BJ (cell line): Measurements from ENCODE around the gene NRAP. TPM values are rescaled to one million over a fixed set of nuclear protein-coding genes. Genes with fewer than 3 reads are reported as not detected.

Source experiments
- CTCF ChIA-PET: fragments of 350-600 bp; formaldehyde crosslinking; extraction: SDS; loops from one replicate; lab custom pipeline; 2021; ENCODE audit warnings: antibody characterized with exemption, inconsistent platforms; lab: Yijun Ruan, JAX
- POLR2A ChIA-PET: fragments of 300-600 bp; sonication (Branson Sonifier 250); formaldehyde crosslinking; extraction: SDS; loops from one replicate; lab custom pipeline; 2021; ENCODE audit warnings: antibody characterized with exemption; lab: Charles Lee
- DNase-seq: peaks from one replicate; pipeline ENCODE4 v3.0.0-alpha.2; 2011; ENCODE audit warnings: low read depth
- H3K27me3 ChIP-seq: 2 replicates; pipeline ENCODE4 v1.6.0; 2011; ENCODE audit warnings: low read length; ENCODE audit not compliant: control insufficient read depth, insufficient read depth
- H3K36me3 ChIP-seq: 2 replicates; pipeline ENCODE4 v1.5.1; 2011; ENCODE audit warnings: low read length; ENCODE audit not compliant: control insufficient read depth, insufficient read depth
- H3K4me3 ChIP-seq: 2 replicates; pipeline ENCODE4 v1.5.1; 2011; ENCODE audit warnings: low read depth, mild to moderate bottlenecking, control low read depth, low read length
- polyA plus RNA-seq: library from polyadenylated mRNA; depleted of rRNA; stranded (reverse); fragments of >200 nt; gene quantifications from 2 replicates; pipeline ENCODE4 v1.2.3, GENCODE V29; 2011
- TF ChIP-seq, protein P1 (sequence below): IDR thresholded peaks from 2 replicates; pipeline ENCODE4 v1.5.1; 2011; ENCODE audit warnings: low read depth, mild to moderate bottlenecking, control low read depth, inconsistent platforms, low read length, moderate library complexity; ENCODE audit not compliant: insufficient read depth

Gene NRAP
- polyA plus RNA-seq, 1 experiment = not detected

DNA sequence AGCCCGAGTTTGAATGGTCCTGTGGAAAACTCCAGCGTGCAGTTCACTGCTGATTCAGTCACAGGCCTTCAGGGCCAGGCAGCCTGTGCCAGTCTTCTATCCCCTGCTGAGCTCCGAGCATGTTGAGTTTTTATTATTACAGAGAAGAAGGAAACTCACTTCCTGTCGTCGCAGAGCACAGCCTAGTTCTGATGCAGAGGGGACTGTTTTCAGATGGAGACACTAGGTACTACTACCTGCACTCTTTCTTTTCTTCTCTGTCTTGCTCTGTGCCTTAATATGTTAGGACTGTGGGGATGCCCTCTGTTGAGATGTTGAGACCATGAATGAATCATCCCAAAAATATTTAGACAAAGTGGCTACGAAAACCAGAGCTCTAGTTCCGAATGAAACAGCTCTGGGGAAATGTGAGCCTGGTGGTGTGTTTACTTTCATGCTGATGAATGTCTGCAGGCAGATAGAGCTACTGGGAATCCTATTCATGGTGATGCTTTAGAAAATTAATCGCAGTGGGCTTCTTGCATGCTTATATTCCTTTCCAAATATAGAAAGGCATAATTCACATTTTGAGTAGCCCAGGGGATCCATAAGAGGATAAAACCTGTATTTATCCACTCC lies 45.5 kb upstream of the NRAP start:
- peak; percentile 27 for DNase-seq
- Histone ChIP-seq H3K27me3 (no peaks in the 10 kb centered on the region), H3K4me3 (no peak overlapping the region), H3K36me3 (no peaks in the 10 kb centered on the region)
- ChIA-PET POLR2A (no interaction called here), CTCF (interaction anchor here (1.9 kb wide), 1 partner anchor 30 kb away, joined by 5 read pairs; the partner anchor contains the start of gene CASP7)
- TF ChIP-seq, protein P1, sequence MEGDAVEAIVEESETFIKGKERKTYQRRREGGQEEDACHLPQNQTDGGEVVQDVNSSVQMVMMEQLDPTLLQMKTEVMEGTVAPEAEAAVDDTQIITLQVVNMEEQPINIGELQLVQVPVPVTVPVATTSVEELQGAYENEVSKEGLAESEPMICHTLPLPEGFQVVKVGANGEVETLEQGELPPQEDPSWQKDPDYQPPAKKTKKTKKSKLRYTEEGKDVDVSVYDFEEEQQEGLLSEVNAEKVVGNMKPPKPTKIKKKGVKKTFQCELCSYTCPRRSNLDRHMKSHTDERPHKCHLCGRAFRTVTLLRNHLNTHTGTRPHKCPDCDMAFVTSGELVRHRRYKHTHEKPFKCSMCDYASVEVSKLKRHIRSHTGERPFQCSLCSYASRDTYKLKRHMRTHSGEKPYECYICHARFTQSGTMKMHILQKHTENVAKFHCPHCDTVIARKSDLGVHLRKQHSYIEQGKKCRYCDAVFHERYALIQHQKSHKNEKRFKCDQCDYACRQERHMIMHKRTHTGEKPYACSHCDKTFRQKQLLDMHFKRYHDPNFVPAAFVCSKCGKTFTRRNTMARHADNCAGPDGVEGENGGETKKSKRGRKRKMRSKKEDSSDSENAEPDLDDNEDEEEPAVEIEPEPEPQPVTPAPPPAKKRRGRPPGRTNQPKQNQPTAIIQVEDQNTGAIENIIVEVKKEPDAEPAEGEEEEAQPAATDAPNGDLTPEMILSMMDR = no peak

DNA sequence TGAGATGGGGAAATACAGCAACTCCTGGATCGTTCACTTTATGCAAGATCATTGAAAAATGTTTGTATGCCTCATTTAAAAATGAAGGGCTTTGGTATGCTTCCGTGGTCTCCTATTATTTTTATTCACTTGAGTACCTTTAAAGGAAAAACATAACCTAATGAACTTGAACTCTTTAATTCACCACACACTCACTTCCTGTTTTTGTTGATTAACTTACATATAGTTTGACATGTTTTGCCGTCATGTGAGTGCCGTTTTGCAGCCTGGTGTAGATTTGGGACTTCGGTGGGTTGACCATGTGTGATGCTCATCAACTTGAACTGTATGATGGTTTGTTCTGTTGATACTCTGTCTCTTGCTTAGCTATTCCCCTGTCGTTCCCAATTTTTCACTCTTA lies 44.8 kb upstream of the NRAP start:
- ChIA-PET CTCF (interaction anchor here (1.3 to 1.9 kb wide), 2 partner anchors 30 to 394 kb away, joined by 5 read pairs; partner anchors contain the start of gene CASP7), POLR2A (no interaction called here)
- DNase-seq = no peak

DNA sequence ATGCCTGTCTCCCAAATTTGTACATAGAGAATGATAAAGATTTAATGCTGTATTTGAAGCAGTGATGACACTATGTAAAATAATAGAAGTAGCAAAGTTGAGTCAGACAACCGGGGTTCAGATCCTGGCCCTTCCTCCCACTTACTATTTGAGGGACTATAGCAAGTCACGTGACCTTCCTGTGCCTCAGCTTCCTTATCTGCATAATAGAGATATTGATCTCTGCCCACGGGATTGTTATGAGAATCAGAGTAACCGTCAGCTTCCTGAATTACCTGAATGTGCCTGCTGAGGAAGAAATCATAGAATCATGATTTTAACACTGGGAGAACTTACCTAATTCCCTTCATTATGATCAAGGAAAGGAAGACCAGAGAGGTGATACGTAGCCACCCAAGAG lies 42.8 kb upstream of the NRAP start:
- H3K27me3 ChIP-seq = no peaks in the 10 kb centered on the region
- DNase-seq = no peak
- CTCF ChIA-PET = interaction anchor here (1.0 to 2.6 kb wide), 5 partner anchors 8 to 399 kb away, joined by 3 to 10 read pairs (median 3); partner anchors contain the start of gene CASP7
- H3K36me3 ChIP-seq = 0 out of 2 replicates have a peak, but pooled peaks cover 1% of the 10 kb centered on the region
- TF ChIP-seq, protein P1 = no peak
- POLR2A ChIA-PET = no interaction called here
- H3K4me3 ChIP-seq = no peak overlapping the region

More for the DNA sequence above, 44.8 kb upstream of the NRAP start:
- H3K4me3 ChIP-seq = no peak overlapping the region
- TF ChIP-seq, protein P1 = no peak
- no peaks in the 10 kb centered on the region for H3K27me3 ChIP-seq
- H3K36me3 ChIP-seq = no peaks in the 10 kb centered on the region

DNA sequence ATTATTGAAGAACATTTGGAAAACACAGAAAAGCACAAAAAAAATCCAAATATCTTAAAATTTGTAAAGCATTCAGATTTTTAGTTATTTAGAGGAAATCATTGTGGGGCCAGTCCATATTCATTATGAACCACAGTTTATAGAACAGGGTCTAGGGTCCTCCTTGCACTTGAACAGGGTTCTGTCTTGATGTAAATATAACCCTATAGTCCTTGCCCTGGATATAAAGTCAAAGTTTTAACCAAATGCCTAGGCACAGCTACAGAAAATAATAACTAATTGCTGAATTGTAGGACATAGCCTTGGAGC lies 41.5 kb upstream of the NRAP start:
- Histone ChIP-seq H3K36me3 (peaks cover 4% of the 10 kb centered on the region), H3K27me3 (no peaks in the 10 kb centered on the region), H3K4me3 (no peak overlapping the region)
- TF ChIP-seq, protein P1 = no peak
- ChIA-PET POLR2A (no interaction called here), CTCF (interaction anchor here (0.7 to 2.6 kb wide), 13 partner anchors 8 to 409 kb away, joined by 3 to 10 read pairs (median 5); partner anchors contain the start of gene CASP7)
- DNase-seq = no peak

DNA sequence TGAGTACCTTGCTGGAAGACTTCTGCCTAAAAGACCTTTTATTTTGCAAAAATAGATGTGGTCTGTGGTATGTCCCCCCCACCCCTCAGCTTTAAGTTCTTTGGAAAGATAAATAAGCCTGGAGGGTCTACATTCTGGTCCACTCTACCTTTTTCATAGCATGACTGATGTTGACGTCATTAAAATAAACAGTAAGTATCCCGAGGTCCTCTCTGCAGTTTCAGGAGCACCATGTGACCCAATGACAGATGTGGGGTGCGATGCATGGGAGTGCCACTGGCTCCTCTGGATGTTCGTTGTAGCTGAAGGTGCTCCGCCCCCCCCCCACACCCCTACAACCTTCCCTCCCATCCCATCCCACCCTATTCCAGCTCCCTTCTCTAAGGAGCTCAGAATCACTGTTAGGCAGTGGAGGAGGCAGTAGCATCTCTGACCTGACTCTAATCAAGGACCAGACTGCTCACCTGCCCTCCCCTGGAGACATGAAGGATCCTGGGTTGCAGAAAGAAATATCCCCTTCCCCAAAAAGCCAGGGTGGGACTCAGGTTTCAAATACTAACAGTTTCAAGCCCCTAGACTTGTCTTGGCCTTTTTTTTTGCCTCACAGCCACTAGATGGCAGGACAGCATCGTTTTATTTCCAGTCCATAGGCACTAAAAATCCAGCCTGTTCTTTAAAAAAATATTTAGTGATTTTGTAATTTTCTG lies 40.9 kb upstream of the NRAP start:
- no peak for DNase-seq
- H3K4me3 ChIP-seq = no peak overlapping the region
- H3K27me3 ChIP-seq = no peaks in the 10 kb centered on the region
- H3K36me3 ChIP-seq = peaks cover 4% of the 10 kb centered on the region
- ChIA-PET CTCF (interaction anchor here (0.7 to 2.6 kb wide), 17 partner anchors 9 to 409 kb away, joined by 3 to 10 read pairs (median 4); partner anchors contain the start of gene CASP7), POLR2A (no interaction called here)
- TF ChIP-seq, protein P1 = peak; percentile 69
